Mesendoderm (in vitro differentiated cells): ENCODE data around the gene SVOP.
"Not testable (repeated sequence)": the region's sequence is repeated elsewhere in the genome, so short reads cannot be mapped to it uniquely, and the experiment has no call there.

Experiments used
- DNase-seq: peaks from one replicate; pipeline ENCODE4 v3.0.0; 2013
- H2AK5ac ChIP-seq: 2 replicates; pipeline ENCODE4 v1.6.1; 2013; ENCODE audit warnings: low read length, inconsistent platforms
- H2BK120ac ChIP-seq: 2 replicates; pipeline ENCODE4 v1.6.1; 2013; ENCODE audit warnings: low read depth, mild to moderate bottlenecking, low read length, moderate library complexity, mixed read lengths
- H2BK15ac ChIP-seq: replicated peaks from 2 replicates; pipeline ENCODE4 v1.6.1; 2013; ENCODE audit warnings: low read depth, mild to moderate bottlenecking, moderate library complexity
- H2BK5ac ChIP-seq: 2 replicates; pipeline ENCODE4 v1.6.1; 2013; ENCODE audit warnings: low read length, inconsistent platforms
- H3K18ac ChIP-seq: 2 replicates; pipeline ENCODE4 v1.6.1; 2013; ENCODE audit warnings: mild to moderate bottlenecking, low read length, mixed read lengths
- H3K23ac ChIP-seq: one replicate; pipeline ENCODE4 v1.6.1; 2013; ENCODE audit warnings: low read length
- H3K27ac ChIP-seq: 2 replicates; pipeline ENCODE4 v1.5.1; 2013; ENCODE audit warnings: low read depth, mild to moderate bottlenecking, inconsistent platforms, low read length, moderate library complexity
- H3K27me3 ChIP-seq: 2 replicates; pipeline ENCODE4 v1.6.1; 2013; ENCODE audit warnings: low read length, control low read depth, mild to moderate bottlenecking, inconsistent platforms; ENCODE audit not compliant: insufficient read depth, poor library complexity
- H3K36me3 ChIP-seq: 2 replicates; pipeline ENCODE4 v1.6.1; 2013; ENCODE audit warnings: low read length, inconsistent platforms; ENCODE audit not compliant: control insufficient read depth, insufficient read depth
- H3K4ac ChIP-seq: one replicate; pipeline ENCODE4 v1.6.1; 2013; ENCODE audit warnings: low read depth, mild to moderate bottlenecking, low read length, moderate library complexity
- H3K4me1 ChIP-seq: 2 replicates; pipeline ENCODE4 v1.6.1; 2013; ENCODE audit warnings: low read depth, low read length, inconsistent platforms; ENCODE audit not compliant: control insufficient read depth
- H3K4me2 ChIP-seq: 2 replicates; pipeline ENCODE4 v1.6.1; 2013; ENCODE audit warnings: low read length
- H3K4me3 ChIP-seq: 2 replicates; pipeline ENCODE4 v1.5.1; 2013; ENCODE audit warnings: mild to moderate bottlenecking, low read length
- H3K56ac ChIP-seq: one replicate; pipeline ENCODE4 v1.6.1; 2013; ENCODE audit warnings: low read length
- H3K79me1 ChIP-seq: 2 replicates; pipeline ENCODE4 v1.6.1; 2013; ENCODE audit warnings: low read length, inconsistent platforms
- H3K79me2 ChIP-seq: 2 replicates; pipeline ENCODE4 v1.6.1; 2013; ENCODE audit warnings: mild to moderate bottlenecking, low read length; ENCODE audit not compliant: control insufficient read depth, insufficient read depth
- H3K9ac ChIP-seq: 2 replicates; pipeline ENCODE4 v1.6.1; 2013; ENCODE audit warnings: low read length, inconsistent platforms
- H4K5ac ChIP-seq: one replicate; pipeline ENCODE4 v1.6.1; 2013; ENCODE audit warnings: low read length
- H4K8ac ChIP-seq: one replicate; pipeline ENCODE4 v1.6.1; 2013; ENCODE audit warnings: low read depth, mild to moderate bottlenecking, control low read depth, low read length, moderate library complexity
- WGBS: extraction: QIAGEN DNeasy Blood & Tissue Kit; methylation state at CpG from one replicate; pipeline ENCODE4 v1.1.7; 2013; ENCODE audit warnings: low lambda C conversion rate, missing lambda C conversion rate; ENCODE audit not compliant: insufficient coverage; ENCODE audit errors: extremely low coverage; 5-methylcytosine and 5-hydroxymethylcytosine counted together

The SVOP gene

GRCh38 chr12:109044241-109044640 is 23.4 kb upstream of the SVOP start:
- WGBS: no CpG with 5 or more reads among the region's 5 CpGs
- Histone ChIP-seq H4K8ac (no peak overlapping the region), H3K4me2 (no peak overlapping the region), H3K4me1 (no peaks in the 10 kb centered on the region), H3K23ac (no peak overlapping the region), H3K9ac (no peak overlapping the region), H3K27me3 (no peaks in the 10 kb centered on the region), H3K79me1 (no peaks in the 10 kb centered on the region), H2BK15ac (no peak overlapping the region), H2AK5ac (no peak overlapping the region), H3K4me3 (no peak overlapping the region), H4K5ac (no peak overlapping the region), H3K27ac (no peak overlapping the region), H3K36me3 (no peaks in the 10 kb centered on the region), H2BK120ac (no peak overlapping the region), H3K4ac (no peak overlapping the region), H3K56ac (no peak overlapping the region), H3K79me2 (no peaks in the 10 kb centered on the region), H2BK5ac (no peak overlapping the region), H3K18ac (no peak overlapping the region)
- no peak for DNase-seq

GRCh38 chr12:109036975-109037374 is 16.1 kb upstream of the SVOP start:
- Histone ChIP-seq H3K56ac (no peak overlapping the region), H3K18ac (no peak overlapping the region), H3K4me1 (no peaks in the 10 kb centered on the region), H4K8ac (no peak overlapping the region), H2BK5ac (no peak overlapping the region), H3K9ac (no peak overlapping the region), H2BK120ac (no peak overlapping the region), H3K27me3 (no peaks in the 10 kb centered on the region), H3K4me2 (no peak overlapping the region), H2BK15ac (no peak overlapping the region), H3K27ac (no peak overlapping the region), H3K23ac (no peak overlapping the region), H2AK5ac (no peak overlapping the region), H3K36me3 (no peaks in the 10 kb centered on the region), H4K5ac (no peak overlapping the region), H3K79me2 (no peaks in the 10 kb centered on the region), H3K4me3 (no peak overlapping the region), H3K79me1 (no peaks in the 10 kb centered on the region), H3K4ac (no peak overlapping the region)
- no CpG with 5 or more reads among the region's 1 CpG for WGBS
- no peak for DNase-seq

GRCh38 chr12:109033239-109034196 is 12.7 kb upstream of the SVOP start:
- no peaks in the 10 kb centered on the region for H3K4me1 ChIP-seq
- no peaks in the 10 kb centered on the region for H3K36me3 ChIP-seq
- H3K23ac ChIP-seq: no peak overlapping the region
- H4K5ac ChIP-seq: no peak overlapping the region
- no peak overlapping the region for H2AK5ac ChIP-seq
- H2BK5ac ChIP-seq: no peak overlapping the region
- no peak overlapping the region for H3K18ac ChIP-seq
- H3K9ac ChIP-seq: no peak overlapping the region
- DNase-seq: no peak
- H3K4me2 ChIP-seq: no peak overlapping the region
- H3K4ac ChIP-seq: no peak overlapping the region
- no peak overlapping the region for H4K8ac ChIP-seq
- H3K4me3 ChIP-seq: no peak overlapping the region
- H3K79me2 ChIP-seq: no peaks in the 10 kb centered on the region
- H3K27me3 ChIP-seq: no peaks in the 10 kb centered on the region
- H3K27ac ChIP-seq: no peak overlapping the region
- H2BK120ac ChIP-seq: no peak overlapping the region
- no peak overlapping the region for H3K56ac ChIP-seq
- WGBS: no CpG with 5 or more reads among the region's 7 CpGs
- H2BK15ac ChIP-seq: no peak overlapping the region
- H3K79me1 ChIP-seq: no peaks in the 10 kb centered on the region

- Histone ChIP-seq H3K4me2 (no peak overlapping the region), H2BK5ac (no peak overlapping the region), H3K4me3 (no peak overlapping the region), H3K27ac (no peak overlapping the region), H3K18ac (no peak overlapping the region), H3K4ac (no peak overlapping the region), H3K27me3 (no peaks in the 10 kb centered on the region), H3K56ac (no peak overlapping the region), H3K79me2 (no peaks in the 10 kb centered on the region), H4K5ac (no peak overlapping the region), H2AK5ac (no peak overlapping the region), H3K36me3 (no peaks in the 10 kb centered on the region), H4K8ac (no peak overlapping the region), H2BK15ac (no peak overlapping the region), H3K79me1 (no peaks in the 10 kb centered on the region), H3K9ac (no peak overlapping the region), H2BK120ac (no peak overlapping the region), H3K23ac (no peak overlapping the region), H3K4me1 (no peaks in the 10 kb centered on the region)
- DNase-seq: no peak
- no CpG with 5 or more reads among the region's 2 CpGs for WGBS
These were observed 8.5 kb upstream of the SVOP start for GRCh38 chr12:109029411-109029810.

- not testable (repeated sequence) for H3K4me1 ChIP-seq, H3K4me3 ChIP-seq, H3K4ac ChIP-seq, H2BK5ac ChIP-seq, H2BK15ac ChIP-seq, H3K9ac ChIP-seq, H3K56ac ChIP-seq, H4K5ac ChIP-seq, H2AK5ac ChIP-seq, H3K79me1 ChIP-seq, DNase-seq, H4K8ac ChIP-seq, H3K18ac ChIP-seq, H2BK120ac ChIP-seq, H3K79me2 ChIP-seq, H3K4me2 ChIP-seq, H3K36me3 ChIP-seq, H3K27me3 ChIP-seq, H3K27ac ChIP-seq, H3K23ac ChIP-seq
- no CpG with 5 or more reads among the region's 3 CpGs for WGBS
These were observed 7.8 kb upstream of the SVOP start for GRCh38 chr12:109028624-109029023.

GRCh38 chr12:109027767-109028166 is 6.9 kb upstream of the SVOP start:
- H2BK15ac ChIP-seq: no peak overlapping the region
- no peak overlapping the region for H2BK120ac ChIP-seq
- no peak overlapping the region for H3K56ac ChIP-seq
- no peak overlapping the region for H3K9ac ChIP-seq
- H4K5ac ChIP-seq: no peak overlapping the region
- no peak for DNase-seq
- H3K4me1 ChIP-seq: no peaks in the 10 kb centered on the region
- no peak overlapping the region for H3K27ac ChIP-seq
- no peak overlapping the region for H2AK5ac ChIP-seq
- H3K4me3 ChIP-seq: no peak overlapping the region
- H3K4ac ChIP-seq: no peak overlapping the region
- H3K36me3 ChIP-seq: no peaks in the 10 kb centered on the region
- H3K4me2 ChIP-seq: no peak overlapping the region
- H3K18ac ChIP-seq: no peak overlapping the region
- WGBS: no CpG with 5 or more reads among the region's 1 CpG
- no peak overlapping the region for H2BK5ac ChIP-seq
- H3K27me3 ChIP-seq: no peaks in the 10 kb centered on the region
- H3K79me1 ChIP-seq: no peaks in the 10 kb centered on the region
- no peak overlapping the region for H4K8ac ChIP-seq
- H3K23ac ChIP-seq: no peak overlapping the region
- no peaks in the 10 kb centered on the region for H3K79me2 ChIP-seq
